ENCODE data around the gene DCTN2.

DCTN2 gene

DNA sequence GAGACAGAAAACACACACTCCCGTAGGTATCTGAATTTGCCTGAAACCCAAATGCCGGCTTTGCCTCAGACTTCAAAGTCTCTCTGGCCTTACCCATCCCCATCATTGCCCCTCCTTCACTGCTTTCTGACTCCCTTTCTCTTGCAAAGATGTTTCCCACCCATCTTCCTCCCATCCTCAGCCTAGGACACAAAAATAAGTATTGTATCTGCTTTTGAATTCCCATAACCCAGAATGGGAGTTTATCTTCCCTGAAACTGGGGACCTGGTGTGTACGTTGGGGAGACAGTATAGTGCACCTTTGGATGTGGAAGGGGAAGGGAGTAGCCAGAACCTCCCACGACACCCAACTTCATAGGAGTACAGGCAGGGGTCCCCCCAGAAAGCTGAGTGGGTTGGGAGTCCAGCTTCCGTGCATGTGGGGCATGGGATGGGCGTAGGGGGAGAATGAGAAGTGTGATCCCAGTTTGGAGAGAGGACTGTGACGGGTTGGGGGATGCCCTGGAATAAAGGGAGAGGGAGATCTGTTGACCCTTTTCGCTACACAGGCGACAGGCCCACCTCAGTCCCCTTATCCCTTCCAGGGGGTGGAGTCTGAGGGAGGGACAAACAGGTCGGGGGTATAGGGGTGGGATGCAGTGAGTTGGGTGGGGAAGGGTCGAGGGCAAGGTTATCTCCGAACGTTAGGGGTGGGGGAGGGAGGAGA, 2.4 kb upstream of the DCTN2 start:
- no peak for DNase-seq

DNA sequence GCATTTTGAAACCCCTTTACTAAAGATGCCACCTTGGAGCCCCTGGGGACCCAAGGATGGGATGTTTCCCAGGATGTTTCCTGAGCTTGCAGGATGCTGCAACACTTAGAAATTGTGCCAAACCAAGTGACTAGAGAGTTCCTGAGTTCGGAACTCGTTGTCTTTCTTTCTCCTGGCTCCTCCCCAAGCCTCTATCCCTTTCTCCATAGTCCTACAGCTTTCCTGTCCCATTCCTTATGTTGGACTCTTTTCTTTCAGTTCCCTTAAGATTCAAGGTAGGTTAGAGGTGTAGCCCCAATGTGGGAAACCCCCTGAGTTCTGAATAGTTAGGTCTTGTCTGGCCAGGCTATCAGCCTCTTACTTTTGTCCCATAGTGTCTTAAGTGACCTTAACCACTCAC, 1.5 kb upstream of the DCTN2 start:
- no peak for DNase-seq

DNA sequence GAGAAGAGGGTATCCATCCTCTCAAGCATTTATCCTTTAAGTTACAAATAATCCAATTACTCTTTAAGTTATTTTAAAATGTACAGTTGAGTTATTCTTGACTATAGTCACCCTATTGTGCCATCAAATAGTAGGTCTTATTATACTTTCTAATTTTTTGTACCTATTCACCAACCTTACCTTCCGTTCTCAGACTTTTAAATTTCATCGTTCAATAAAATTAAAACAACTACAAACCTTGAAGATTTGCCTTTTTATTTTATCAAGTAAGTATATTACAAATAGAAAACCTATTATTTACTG, 972 bp upstream of the DCTN2 start:
- no peak for DNase-seq

DNA sequence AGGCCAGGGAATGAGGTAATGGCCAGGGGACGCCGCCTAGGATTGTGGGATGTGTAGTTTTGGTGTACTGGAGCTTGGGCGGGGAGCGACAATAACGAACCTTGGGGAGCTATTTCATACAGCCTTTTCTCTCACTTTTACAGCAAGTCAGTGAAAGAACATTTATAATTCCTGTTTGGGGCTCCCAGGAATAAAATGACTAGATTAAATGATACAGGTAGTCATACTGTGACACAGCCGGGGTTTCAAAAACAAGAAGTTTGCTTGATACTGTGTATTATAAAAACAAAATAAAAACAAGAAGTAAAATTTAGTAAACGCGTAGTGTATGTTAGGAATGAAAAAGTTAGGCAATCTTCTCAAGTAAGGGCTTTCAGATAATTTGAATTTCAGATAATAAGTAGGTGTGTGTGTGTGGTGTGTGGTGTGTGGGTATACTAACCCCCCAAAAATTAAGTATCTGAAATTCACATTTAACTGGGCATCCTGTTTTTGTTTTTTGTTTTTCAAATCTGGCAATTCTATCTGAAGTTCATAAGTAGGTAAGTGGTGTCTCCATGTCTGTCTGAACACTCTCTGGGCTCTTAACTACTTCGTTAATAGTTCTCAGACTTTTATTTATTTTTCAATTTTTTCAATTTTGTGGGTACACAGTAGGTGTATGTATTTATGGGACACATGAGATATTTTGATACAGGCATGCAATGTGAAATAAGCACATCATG, 458 bp upstream of the DCTN2 start:
- DNase-seq = no peak

DNA sequence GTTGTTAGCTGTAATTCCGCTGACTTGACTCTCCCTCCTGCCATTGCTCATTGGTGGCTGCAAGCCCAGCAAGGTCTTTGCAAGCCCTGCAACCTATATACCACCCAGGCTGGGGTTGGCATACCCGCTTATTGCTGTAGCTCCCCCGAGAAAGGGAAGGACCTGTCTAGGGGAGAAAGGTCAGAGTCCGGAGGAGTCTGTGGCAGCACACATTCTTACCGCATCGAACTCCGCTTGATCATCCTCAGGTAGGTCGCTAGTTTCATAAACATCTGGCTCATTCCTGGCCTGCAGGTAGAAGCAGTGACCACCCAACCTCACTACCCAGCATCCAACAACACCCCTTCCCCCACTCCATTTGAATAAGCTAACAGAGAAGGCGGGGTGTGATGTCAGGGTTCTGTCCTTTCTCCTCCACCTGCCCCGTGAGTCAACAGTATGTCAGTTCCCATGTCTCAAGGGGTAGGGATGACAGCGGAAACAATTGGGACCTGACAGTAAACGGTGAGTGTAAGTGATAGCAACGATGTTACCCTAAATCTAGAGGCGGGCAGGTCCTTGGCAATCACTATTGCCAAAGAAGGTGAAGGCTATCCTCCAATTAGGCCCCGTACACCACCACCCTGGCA, 1.1 kb downstream of the DCTN2 start:
- DNase-seq = no peak

DNA sequence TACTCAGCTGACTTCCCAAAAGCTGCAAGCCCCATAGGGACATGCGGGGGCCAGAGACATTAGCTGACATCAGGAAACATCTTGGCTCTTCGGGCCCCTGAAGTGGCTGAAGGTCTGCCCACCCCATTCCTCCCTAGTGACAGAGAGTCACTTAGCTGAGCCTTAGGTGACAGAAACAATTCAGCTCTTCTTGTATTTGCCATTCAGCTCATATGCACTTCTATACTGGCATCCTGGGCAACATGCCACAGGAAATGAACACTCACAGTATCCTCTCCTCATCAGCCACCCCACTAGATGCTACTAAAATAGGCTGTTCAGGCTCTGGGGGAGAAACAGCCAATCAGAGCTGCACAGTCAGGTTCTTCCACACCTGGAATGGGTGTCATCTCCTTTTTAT, 3.4 kb downstream of the DCTN2 start:
- no peak for DNase-seq

DNA sequence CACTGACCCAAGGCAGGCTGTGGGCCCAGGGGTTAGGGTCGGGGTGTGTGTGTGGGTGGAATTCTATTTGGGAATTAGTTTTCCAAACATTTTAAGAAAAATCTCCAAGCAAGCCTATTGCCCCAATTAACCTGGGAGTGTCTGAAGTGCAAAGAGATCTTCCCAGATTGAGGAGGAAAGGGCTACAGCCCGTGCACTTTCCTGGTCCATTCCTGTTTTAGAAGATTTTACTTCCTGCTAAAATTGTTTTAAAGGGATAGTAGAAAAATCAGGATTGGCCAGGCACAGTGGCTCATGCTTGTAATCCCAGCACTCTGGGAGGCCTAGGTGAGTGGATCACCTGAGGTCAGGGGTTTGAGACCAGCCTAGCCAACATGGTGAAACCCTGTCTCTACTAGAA, 5.3 kb downstream of the DCTN2 start:
- no peak for DNase-seq

DNA sequence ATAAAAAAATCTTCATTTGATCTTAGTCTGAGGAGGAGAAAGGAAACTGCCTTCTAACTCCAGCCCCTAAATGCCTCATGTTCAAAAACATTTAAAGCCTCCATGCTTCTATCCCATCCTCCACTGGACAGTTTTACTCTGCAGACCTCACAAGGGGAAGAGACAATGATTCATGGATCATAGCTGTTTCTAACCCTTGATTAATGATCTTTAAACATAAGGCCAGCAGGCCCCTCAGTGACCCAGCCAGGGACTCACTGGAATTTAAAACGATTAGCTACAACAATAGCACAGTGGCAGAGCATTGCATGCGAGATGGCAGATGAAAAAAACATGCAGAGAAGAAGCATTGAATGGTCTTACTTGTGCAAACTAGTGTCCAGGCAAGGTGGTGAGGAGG, 6.0 kb downstream of the DCTN2 start:
- no peak for DNase-seq

DNA sequence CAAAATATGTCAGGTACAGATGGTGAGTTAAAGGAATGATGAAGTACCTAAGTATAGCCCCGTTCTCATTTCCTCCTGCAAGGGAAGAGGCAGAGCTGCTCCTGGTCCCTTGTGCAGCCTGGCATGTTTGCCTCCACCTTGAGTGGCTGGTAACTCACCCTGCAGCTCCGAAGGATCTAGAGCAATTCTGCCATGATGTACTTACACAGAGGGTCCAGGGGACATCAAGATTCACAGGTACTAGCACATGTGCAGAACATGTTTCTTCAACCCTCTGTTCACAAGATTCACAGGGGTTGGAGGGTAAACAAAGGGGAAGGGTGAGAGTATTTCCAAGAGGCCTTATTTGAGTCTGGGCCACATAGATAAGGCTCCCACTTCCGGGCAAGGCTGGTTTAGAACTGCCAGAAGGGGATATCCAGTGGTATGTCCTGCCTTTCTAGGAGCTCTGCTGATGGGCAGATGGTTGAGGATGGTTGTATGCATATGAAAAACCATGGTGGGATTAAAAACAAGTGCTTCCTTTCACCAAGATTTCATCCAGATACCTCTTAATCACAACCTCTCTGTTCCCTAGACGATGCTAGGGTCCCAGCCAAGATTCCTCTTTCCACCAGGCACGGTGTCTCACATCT, 7.7 kb downstream of the DCTN2 start:
- no peak for DNase-seq

DNA sequence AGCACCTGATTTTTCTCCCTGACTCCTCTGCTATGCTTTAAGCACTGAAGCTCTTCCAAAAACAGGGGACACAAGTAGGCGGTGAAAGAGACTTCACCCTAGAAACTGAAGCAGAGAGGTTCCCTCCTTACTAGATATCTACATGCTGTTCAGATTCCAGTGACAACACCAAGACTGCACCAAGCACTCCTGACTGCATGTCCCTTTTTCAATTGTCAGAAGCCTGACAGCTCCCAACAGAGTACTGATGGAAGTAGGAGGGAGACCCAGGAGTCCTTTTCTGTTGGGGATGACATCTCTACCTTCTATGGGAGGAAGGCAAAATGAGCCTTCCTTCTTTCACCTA, 10.4 kb downstream of the DCTN2 start:
- DNase-seq = no peak

DNA sequence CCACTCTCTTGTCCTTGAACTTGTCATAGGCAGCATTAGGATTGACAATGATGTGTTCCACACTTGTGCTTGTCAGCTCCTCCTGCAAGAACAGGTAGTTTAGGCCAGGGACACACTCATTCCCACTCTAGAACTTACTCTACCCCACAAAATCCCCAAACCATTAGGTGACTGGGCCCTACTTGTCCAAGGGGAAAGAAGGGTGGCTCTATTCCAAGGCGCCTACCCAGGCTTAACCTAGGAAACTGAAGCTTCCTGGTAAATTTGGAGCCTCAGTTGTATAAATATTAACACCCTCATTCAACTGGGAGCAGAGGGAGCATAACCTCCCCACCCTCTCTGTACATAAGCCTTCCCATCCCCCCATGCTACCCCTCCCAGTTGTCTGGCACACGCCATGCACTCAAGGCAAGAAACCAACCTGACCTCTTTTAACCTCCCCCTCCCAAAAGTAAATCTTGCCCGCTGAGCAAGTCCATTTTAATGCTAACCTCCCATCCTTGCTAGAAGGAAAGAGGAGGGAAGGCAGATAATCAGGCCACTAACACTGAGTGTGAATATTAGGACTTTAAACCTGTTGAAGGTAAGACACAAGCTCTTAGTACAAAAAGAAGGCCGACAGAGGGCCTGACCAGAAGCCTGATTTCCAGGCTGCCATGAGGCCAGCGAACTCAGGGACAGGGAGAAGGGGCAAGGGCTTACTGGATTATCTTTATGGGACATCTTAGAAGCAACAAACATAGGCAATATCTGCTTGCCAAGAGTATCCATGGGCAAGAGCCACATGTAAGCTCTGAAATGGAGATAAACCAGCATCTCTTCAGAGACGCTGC, 11.0 kb downstream of the DCTN2 start:
- no peak for DNase-seq

DNA sequence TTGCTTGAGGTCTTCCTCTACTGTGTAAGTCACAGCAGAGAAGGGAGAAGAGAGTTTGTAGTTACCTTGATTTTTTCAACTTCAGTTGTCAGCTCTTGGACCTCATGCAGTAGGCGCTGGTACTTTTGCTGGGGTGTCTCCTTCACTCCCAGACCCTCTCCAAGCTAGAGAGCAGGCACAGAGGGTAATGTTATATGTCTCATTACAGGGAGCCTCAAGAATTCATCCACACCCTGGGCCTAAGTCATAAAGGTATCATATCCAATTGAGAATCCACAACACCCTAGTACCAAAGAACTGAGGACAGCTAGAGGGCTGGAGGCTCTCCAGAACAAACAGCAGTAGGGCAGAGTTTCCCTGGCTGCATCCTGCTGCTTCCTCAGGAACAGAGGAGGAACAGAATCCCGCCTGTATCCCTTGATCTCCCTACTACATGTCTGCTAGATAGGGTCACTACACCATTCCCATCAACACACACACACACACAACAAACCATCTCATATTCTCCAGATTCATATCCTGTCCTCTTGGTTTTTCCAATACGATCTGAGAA, 11.9 kb downstream of the DCTN2 start:
- DNase-seq = no peak

DNA sequence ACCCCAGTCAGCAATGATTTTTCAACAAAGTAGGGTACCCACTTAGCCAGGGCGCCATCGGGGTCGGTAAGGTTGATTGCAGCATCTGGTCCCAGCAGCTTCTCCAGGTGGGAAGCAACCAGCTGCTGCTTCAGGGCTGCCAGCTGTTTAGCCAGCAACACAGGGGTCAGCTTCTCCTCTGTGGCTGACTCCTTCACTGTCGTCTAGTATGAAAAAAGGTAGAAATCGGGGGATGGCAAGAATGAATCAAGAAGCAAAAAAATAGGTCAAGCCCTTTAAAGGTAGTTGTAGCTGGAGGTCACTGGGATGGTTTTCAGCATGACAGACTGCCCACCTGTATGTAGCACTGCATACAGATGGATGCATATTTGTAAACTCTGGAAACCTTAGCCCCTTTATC, 12.7 kb downstream of the DCTN2 start:
- no peak for DNase-seq

DNA sequence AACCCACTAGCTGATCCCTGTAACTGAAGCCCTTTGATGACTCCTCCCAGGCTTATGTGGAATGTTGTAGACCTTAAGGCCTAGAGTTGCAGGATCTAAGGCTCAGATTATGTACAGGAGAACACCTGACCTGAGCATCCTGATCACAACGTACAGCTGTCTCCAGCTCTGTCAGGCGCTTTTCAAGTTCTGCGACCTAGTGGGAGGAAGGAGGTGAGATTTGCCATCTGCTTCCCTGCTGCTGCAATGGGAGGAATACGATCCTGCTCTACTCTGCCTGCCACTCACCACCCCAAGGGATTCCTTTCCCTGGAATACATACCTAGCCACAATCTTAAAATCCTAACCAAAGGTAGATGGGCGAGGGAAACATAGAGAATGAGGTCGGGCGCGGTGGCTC, 13.9 kb downstream of the DCTN2 start:
- no peak for DNase-seq

DNA sequence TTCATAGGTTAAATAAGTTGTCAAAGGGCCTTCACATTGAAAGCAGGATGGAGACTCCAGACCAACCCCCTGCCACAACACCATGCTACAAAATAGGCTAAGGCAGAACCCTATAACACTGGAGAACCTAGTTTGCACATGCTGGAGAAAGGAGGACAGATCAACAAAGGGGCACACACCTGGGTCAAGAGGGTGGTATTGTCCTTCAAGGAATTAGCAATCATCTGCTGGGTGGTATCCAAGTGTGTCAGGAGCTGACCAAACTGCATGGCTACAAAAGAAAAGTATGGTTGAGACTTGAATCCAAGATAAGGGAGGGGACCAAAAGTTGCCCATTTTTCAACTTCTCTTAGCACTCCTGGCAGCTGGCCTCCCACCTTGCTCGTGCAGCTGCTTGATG, 15.2 kb downstream of the DCTN2 start:
- no peak for DNase-seq

DNA sequence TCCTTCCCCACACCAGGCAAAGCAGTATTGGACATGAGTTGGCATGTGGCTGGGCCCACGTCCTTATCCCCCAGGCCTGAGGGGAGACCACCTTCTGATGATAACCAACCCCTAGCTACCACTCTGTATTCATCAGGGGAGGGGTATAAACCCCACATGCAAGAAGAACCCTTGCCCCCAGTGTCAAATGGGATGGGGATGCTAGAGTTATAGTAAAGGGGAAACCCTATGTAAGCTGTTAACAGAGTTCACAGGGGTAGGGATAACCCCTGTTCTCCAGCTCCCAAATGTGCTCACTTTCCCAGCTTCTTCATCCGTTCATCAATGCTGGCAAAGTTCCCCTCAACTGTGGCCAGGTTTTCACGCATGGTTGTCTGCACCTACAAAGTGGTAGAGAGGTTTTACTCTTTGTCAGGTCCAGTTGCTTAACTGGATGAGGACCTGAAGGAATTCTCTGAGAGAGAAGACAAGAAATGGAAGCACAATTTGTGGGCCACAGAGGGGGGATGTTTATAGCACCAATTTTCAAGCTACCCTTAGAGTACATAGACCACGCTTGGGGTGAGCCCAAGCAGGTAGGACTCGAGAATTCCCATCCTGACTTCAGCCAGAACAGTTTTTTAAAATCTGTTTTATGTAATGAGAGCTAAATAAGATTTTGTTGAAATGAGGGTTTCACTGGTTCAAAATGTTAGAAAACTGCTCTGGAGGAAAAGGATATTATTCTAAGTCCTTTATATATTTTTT, 16.4 kb downstream of the DCTN2 start:
- no peak for DNase-seq

DNA sequence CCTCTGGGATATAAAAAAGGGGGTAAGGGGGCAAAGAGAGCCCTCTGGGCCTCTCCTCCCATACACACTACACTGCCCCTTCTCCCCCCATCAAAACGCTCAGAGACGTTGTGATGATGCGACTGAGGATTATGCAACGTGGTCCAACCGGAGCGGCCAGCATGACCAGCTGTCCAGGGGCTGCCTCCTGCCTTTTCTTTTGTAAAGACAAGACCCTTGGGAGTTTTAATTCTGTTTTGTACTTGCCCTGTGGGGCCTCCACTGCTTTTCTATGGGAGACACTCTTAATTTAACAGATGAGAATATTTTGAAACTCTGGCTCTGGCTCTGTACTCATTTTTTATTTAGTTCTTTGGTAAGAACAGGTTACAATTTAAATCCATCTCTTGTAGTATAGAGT, 17.2 kb downstream of the DCTN2 start:
- no peak for DNase-seq

DNA sequence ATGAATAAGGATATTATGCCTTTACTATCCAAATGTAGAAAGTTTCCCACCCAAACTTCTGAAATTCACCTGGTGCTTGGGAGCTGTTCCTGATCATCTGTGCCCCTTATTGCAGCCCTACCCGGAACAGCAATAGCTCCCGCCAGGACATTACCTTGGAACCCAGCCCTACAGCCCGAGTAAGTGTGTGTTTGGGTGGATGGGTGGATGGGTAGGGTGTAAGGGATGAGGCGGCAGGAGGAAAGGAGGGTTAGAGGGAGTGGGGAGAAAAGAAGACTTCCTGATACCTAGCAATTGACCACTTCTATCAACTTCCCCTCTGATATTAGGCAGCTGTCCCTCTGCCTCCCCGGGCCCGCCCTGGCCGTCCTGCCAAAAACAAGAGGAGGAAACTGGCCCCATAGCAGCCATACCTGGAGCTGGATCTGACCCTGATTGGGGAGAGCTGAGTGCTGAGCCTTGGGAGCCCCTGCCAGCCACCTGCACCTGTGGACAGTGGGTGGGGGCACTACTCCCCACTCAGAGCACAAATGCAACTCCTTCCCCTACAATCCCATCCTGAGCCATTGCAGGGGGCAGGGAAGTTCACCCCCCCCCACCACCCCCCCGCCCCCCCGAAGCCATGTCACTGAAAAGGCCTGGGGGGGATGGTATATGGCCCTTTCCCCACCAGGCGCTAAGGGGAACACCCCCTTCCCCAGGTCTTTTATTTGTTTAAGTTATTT, 18.0 kb downstream of the DCTN2 start:
- no peak for DNase-seq

DNA sequence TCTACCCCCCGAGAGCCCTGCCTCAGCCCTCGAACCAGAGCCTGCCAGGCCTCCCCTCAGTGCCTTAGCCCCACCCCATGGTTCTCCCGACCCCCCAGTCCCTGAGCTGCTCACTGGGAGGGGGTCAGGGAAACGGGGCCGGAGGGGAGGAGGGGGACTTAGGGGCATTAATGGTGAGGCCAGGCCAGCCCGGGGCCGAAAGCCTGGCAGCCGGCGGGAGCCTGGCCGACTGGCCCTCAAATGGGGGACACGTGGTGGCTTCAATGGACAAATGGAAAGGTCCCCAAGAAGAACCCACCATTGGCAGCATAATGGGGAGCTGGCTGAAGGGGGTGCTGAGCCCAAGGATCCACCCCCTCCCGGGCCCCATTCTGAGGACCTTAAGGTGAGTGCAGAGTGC, 18.8 kb downstream of the DCTN2 start:
- DNase-seq = no peak

DNA sequence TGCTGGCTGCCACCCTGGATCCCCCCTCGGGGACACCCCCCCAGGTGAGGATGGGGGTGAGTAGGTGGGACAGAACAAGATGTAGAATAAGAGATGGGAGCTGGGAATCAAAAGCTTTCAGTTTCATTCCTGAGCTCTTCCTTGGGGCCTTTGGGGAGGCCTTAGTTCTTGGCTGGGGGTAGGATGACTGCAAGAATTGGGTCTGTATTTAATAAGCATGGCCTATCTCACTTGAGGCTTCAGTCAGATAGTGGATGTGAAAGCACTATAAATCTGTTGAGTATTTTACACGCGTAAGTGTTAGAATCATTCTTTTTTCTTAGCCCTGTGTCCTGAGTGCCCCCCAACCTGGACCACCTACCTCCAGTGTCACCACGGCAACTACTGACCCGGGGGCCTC, 19.8 kb downstream of the DCTN2 start:
- DNase-seq = no peak

DNA sequence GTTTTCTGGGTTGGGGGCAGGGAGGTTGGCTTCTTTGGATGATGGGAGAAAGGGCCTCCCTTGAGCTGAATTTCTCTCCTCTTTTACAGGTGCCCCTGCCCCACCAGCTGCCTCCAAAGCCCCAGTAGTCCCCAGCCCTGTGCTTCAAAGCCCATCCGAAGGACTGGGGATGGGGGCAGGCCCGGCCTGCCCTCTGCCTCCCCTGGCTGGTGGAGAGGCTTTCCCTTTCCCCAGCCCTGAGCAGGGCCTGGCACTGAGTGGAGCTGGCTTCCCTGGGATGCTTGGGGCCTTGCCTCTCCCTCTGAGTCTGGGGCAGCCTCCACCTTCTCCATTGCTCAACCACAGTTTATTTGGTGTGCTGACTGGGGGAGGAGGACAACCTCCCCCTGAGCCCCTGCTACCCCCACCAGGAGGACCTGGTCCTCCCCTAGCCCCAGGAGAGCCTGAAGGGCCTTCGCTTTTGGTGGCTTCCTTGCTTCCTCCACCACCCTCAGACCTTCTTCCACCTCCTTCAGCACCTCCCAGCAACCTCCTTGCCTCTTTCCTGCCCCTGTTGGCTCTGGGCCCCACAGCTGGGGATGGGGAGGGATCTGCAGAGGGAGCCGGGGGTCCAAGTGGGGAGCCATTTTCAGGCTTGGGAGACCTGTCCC, 20.4 kb downstream of the DCTN2 start:
- no peak for DNase-seq
